ENCODE results near the gene FBXO48.

FBXO48 gene

GRCh38 chr2:68453761-68454360 lies 13.2 kb downstream of the FBXO48 start:
- H3K9me3 ChIP-seq (ENCODE audit: insufficient read depth, low read depth, low read length) = no peaks in the 10 kb centered on the region
- H3K36me3 ChIP-seq (ENCODE audit: insufficient read depth, low read length) = no peaks in the 10 kb centered on the region
- TF ChIP-seq CTCF (conservative IDR thresholded peaks at IDR 0.05; ENCODE audit: low read length) = no peak
- TF ChIP-seq EZH2phosphoT487 (IDR thresholded peaks at IDR 0.05; ENCODE audit: borderline replicate concordance) = no peak
- H3K27me3 ChIP-seq (ENCODE audit: insufficient read depth, low read length, poor library complexity, severe bottlenecking) = no peaks in the 10 kb centered on the region
- no peak overlapping the region for H3K9ac ChIP-seq (ENCODE audit: low read depth, low read length, poor library complexity, severe bottlenecking)
- no peaks in the 10 kb centered on the region for H3K79me2 ChIP-seq (ENCODE audit: insufficient read depth, low read length)
- no peak overlapping the region for H3K4me2 ChIP-seq (ENCODE audit: low read depth, low read length, poor library complexity, severe bottlenecking)
- H2AFZ ChIP-seq (ENCODE audit: low read length) = peak overlapping the region; percentile 85
- peaks cover 16% of the 10 kb centered on the region for H3K4me1 ChIP-seq (ENCODE audit: insufficient read depth, low read length, poor library complexity, severe bottlenecking)
- no peak overlapping the region for H3K4me3 ChIP-seq (ENCODE audit: low read length, poor library complexity, severe bottlenecking)
- H4K20me1 ChIP-seq (ENCODE audit: insufficient read depth, low read length, poor library complexity, severe bottlenecking) = no peaks in the 10 kb centered on the region
- H3F3A ChIP-seq (ENCODE audit: low read depth) = peaks cover 5% of the 10 kb centered on the region; the same call in 1 of the 2 replicates
- no peaks in the 10 kb centered on the region for H3K9me2 ChIP-seq (replicated peaks; ENCODE audit: low read depth, low read length)

- Histone ChIP-seq H4K20me1 (ENCODE audit: insufficient read depth, low read length, poor library complexity, severe bottlenecking) (no peaks in the 10 kb centered on the region), H3K27me3 (ENCODE audit: insufficient read depth, low read length, poor library complexity, severe bottlenecking) (no peaks in the 10 kb centered on the region), H3K9ac (ENCODE audit: low read depth, low read length, poor library complexity, severe bottlenecking) (no peak overlapping the region), H3K79me2 (ENCODE audit: insufficient read depth, low read length) (no peaks in the 10 kb centered on the region), H2AFZ (ENCODE audit: low read length) (peak overlapping the region; percentile 87), H3K4me2 (ENCODE audit: low read depth, low read length, poor library complexity, severe bottlenecking) (peak overlapping the region; percentile 42), H3K4me3 (ENCODE audit: low read length, poor library complexity, severe bottlenecking) (no peak overlapping the region), H3K9me3 (ENCODE audit: insufficient read depth, low read depth, low read length) (no peaks in the 10 kb centered on the region), H3K9me2 (replicated peaks; ENCODE audit: low read depth, low read length) (no peaks in the 10 kb centered on the region), H3F3A (ENCODE audit: low read depth) (peaks cover 5% of the 10 kb centered on the region; the same call in 1 of the 2 replicates), H3K4me1 (ENCODE audit: insufficient read depth, low read length, poor library complexity, severe bottlenecking) (peaks cover 16% of the 10 kb centered on the region), H3K36me3 (ENCODE audit: insufficient read depth, low read length) (no peaks in the 10 kb centered on the region)
- TF ChIP-seq CTCF (conservative IDR thresholded peaks at IDR 0.05; ENCODE audit: low read length) = no peak
- TF ChIP-seq EZH2phosphoT487 (IDR thresholded peaks at IDR 0.05; ENCODE audit: borderline replicate concordance) = no peak
Measured at GRCh38 chr2:68452158-68452900, 14.8 kb downstream of the FBXO48 start.

GRCh38 chr2:68448671-68449653 lies 18.1 kb downstream of the FBXO48 start:
- no peak overlapping the region for H3K9ac ChIP-seq (ENCODE audit: low read depth, low read length, poor library complexity, severe bottlenecking)
- no peak for TF ChIP-seq EZH2phosphoT487 (IDR thresholded peaks at IDR 0.05; ENCODE audit: borderline replicate concordance)
- no peak for TF ChIP-seq CTCF (conservative IDR thresholded peaks at IDR 0.05; ENCODE audit: low read length)

More at GRCh38 chr2:68448671-68449653, 18.1 kb downstream of the FBXO48 start:
- Histone ChIP-seq H3K9me2 (replicated peaks; ENCODE audit: low read depth, low read length) (no peaks in the 10 kb centered on the region), H3F3A (ENCODE audit: low read depth) (peaks cover 5% of the 10 kb centered on the region; the same call in 1 of the 2 replicates), H4K20me1 (ENCODE audit: insufficient read depth, low read length, poor library complexity, severe bottlenecking) (no peaks in the 10 kb centered on the region), H3K4me1 (ENCODE audit: insufficient read depth, low read length, poor library complexity, severe bottlenecking) (peaks cover 16% of the 10 kb centered on the region), H3K4me2 (ENCODE audit: low read depth, low read length, poor library complexity, severe bottlenecking) (no peak overlapping the region), H3K4me3 (ENCODE audit: low read length, poor library complexity, severe bottlenecking) (no peak overlapping the region), H3K27me3 (ENCODE audit: insufficient read depth, low read length, poor library complexity, severe bottlenecking) (no peaks in the 10 kb centered on the region), H3K9me3 (ENCODE audit: insufficient read depth, low read depth, low read length) (no peaks in the 10 kb centered on the region), H3K36me3 (ENCODE audit: insufficient read depth, low read length) (no peaks in the 10 kb centered on the region), H2AFZ (ENCODE audit: low read length) (no peak overlapping the region), H3K79me2 (ENCODE audit: insufficient read depth, low read length) (no peaks in the 10 kb centered on the region)
